Measurements from ENCODE around the gene XPNPEP1.

XPNPEP1 gene

DNA sequence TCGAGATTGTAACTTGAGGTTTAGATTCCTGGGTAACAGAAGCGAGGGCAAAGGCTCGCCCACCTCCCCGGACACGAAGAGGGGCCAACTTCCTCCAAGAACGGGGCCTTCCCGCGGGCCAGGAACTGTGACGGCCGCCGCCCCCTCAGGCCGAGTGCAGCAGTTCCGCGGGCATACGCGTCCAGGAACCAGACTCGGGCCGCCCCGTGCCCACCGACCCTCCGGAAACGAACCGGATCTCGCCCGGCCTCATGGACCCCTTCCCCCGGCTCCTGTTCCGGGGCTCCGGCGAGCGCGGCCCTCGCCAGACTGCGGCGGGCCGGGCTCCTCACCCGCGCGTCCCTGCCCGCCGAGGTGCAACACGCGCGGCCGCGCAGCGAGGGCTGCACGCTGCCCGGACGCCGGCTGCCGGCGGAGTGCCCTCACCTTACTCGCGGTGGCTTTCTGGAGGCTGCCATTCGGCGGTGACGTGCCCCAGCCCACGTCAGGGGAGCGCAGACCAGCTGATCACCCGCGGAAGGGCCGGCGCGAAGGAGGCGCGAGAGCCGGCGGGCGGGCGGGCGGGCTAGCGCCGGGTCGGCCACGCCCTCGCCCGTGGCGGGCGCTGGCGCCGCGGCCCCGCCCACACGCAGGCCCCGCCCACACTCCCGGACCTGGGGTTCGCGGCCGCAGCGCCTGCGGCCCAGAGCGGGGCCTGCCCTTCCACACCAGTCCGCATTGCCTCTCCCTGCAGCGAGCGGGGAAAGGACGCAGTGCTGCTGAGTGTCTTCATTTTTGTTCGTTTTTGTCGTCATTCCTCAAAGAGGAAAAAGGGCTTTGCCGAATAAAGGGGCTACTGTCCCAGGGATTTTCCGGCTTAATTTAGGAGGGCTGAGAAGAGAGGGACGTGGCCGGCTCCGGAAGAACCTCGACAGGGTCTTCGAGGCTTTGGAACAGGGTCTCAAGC lies at the start of gene XPNPEP1:
Gene XPNPEP1, minus strand, starts transcription at position 536 of the 946 bp plus-strand sequence. Its CDS starts 78 bp downstream, at position 458.
- DNase-seq (ENCODE audit: low read depth, low spot score): peak; percentile 96

DNA sequence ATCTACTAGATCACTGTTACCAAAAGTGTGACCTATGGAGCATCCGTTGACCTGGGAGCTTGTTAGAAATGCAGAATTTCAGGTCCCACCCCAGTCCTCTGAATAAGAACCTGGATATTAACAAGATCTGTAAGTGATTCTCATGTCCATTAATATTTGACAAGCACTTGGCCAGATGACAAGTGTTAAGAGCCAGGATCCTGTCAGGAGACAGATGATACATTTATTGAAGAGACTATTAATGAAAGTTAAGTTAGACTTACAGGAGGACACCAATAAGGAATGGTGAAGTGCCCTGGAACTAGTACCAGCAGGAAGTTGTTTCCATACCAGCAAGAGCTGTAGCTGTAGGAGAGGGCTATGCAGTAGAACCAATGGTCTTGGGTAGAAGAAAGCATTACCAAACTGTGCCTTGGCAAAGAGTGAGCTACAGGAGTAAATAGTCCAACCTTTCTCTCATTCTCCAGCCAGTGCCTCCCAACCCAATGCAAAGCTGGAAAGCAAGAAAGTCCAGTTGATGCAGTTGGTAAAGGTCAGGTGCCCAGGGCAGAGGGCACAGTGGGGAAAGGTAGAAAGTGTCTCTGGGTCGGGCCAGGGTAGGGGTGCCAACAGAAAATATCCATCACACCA lies 49.2 kb upstream of the XPNPEP1 start:
- DNase-seq (ENCODE audit: low read depth, low spot score): no peak

DNA sequence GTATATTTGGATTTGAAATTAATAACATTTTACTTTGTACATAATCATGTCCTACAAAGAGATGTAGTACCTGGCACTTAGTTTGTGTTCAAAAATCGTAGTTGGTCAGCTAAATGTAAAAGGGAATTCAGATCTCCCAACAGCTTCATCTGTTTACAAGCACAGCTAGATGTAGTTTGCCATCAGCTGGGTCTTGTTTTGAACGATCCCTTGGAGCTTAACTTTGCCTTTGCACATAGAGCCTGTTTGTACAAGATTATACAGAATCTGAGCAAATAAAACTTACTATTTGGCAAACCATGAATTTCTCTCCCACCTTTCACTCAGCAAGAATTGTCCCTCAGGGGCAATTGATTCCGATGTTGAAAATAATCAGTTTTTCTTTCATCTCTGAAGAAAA lies 48.3 kb upstream of the XPNPEP1 start:
- no peak for DNase-seq (ENCODE audit: low read depth, low spot score)

DNA sequence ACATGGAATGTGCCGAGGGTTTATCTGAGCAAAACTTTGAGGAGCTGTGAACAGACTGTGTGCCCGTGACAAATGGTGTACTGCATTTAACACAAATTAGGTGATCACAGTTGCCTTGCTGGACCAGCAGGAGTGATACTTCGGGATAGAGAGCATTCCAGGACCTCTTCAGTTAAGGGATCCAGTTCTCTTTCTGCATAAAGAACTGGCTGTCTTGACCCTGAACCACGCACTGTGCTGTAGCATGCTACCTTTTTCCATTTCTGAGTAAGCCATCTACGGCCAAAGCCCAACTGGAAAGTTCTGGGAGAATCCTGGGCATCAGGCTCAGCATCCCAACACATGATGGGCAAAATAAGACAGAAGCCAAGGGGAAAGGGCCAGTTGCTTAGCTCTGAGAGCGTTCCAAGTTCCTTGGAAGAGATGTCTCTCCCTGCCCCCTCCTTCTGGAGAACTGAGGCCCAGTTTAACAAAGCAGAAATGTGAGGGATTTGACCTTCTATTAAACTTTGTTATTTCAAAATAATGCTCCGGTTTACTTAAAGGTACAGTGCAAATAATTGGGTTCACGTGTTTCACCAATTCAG lies 46.5 kb upstream of the XPNPEP1 start:
- DNase-seq (ENCODE audit: low read depth, low spot score): no peak

DNA sequence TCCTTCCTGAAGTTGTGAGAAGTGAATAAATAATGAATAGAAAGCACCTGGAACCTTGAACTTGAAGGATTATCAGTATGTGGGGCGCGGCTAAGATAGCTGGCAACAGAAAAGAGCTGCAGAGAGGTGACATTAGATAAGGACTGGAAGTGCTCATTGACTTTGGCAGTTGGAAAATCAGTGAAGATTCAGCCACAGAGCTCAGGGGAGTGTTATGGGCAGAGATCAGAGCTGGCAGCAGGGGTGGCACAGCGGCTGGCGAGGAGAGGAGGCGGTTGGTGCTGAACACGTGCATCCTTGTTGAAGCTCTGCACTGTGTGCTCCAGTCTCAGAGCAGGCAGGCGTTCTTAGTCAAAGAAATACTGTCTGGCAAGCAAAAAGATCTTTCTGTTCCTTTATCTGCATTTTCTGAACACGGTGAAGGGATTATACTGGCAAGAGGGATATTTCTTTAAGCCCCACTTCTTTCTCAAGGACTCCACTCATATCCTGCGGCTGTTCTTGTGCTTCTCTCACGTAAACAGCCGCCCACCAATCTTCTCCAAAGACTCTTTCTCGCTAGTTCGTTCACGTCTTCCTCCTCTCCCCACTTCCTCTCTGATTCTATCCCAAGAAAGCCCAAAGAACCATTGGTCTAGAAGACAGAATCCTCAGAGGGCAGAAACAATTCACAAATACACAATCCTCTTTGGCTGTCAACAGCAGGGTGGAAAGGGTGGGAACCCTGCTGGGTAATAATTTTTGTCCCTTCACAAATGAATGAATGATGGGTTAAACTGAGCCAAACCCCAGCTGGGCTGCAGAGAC lies 45.8 kb upstream of the XPNPEP1 start:
- no peak for DNase-seq (ENCODE audit: low read depth, low spot score)

DNA sequence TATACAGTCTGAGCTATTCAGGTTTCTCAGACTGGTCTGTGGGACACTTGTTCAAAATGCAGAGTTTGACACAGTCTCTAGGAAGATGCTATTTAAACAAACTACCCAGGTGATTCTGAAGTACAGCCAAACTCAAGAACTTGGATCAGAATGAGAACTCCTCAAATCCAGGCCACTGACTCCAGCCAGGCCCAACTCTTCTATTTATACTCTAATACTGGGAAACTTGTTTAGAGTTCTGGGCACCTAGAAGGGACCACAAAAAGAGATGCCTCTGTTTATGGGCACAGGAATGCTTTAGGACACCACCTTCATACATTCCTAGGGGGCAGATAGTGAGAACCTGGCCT lies 44.4 kb upstream of the XPNPEP1 start:
- DNase-seq (ENCODE audit: low read depth, low spot score): no peak

DNA sequence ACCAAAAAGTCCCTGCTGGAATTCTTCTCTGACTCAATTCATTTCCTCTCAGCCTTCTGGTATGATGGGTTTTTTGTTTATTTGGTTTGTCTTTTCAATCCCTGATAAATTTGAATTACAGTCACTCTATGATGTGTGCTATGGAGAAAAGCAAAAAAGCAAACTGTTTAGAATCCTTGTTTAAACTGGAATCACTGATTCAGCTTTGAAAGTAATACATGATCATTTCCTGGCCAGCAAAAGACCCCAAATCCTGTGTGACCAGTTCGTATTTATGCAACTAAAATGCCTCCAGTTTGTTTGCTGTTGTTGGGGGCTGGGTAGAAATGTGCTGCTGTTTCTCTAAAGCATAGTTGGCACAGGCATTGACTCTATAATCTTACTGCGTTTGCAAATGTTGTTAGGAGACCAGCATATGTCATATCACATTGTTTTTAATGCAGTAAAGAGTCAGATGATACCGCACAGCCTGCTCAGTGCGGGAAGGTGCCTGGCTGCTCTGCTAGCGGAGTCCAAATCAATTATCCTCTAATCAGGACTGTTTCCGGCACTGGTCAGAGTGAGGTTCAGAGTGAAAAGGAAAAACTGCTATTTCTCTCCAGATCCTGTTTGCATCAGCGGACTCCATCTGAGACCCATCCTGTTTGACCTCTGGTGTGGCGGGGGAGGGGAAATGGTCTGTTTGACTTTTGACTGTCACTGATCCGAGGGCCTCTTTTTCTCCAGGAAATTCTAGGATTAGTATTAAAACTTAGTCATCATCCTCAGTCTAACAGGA lies 43.8 kb upstream of the XPNPEP1 start:
- peak; percentile 50 for DNase-seq (ENCODE audit: low read depth, low spot score)

DNA sequence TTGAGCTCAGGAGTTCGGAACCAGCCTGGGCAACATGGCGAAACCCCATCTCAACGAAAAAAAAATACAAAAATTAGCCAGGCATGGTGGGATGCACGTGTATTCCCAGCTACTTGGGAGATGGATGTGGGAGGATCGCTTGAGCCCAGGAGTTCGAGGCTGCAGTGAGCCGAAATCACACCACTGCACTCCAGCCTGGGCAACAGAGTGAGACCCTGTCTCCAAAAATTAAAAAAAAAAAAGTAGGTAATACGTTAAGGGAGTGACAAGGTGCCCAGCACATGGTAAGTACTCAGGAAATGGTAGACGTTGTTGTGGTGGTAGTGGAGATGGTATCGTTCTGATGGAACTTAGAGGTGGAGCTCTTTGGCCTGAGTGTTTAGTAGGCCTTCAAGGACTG lies 41.0 kb upstream of the XPNPEP1 start:
- no peak for DNase-seq (ENCODE audit: low read depth, low spot score)

DNA sequence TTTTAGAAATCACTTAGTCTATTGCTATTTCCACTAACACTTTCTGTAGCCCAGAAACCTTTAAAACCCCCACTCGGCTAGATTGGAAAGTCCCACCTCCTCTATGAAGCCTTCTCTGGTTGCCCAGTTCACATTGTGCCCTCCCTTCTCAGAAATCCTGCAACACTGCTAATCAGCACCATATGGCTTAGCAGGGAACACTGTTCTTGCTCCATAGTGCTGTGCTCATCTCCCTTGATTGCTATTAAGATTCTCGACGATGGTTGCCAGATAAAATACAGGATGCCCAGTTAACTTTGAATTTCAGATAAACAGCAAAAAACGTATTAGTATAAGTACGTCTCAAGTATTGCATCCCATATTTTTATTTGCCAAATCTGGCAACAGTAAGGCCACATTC lies 40.1 kb upstream of the XPNPEP1 start:
- no peak for DNase-seq (ENCODE audit: low read depth, low spot score)

DNA sequence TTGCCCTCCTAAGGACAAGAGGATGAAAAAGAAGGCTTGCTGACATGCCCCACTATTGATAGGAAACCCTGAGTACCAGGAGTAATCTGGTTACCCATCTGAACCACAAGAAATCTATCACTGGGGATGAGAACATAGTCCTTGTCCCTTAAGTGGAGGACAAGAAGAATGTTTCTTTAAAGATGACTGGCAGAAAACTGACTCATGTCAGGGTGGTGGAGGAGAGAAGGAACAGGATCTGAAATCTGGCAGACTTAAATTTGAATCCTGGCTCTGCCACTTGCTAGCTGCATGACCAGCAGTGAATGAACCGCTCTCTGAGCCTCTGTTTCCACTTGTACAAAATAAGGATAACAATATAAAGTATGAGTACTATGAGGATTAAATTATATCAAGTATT lies 38.9 kb upstream of the XPNPEP1 start:
- no peak for DNase-seq (ENCODE audit: low read depth, low spot score)

DNA sequence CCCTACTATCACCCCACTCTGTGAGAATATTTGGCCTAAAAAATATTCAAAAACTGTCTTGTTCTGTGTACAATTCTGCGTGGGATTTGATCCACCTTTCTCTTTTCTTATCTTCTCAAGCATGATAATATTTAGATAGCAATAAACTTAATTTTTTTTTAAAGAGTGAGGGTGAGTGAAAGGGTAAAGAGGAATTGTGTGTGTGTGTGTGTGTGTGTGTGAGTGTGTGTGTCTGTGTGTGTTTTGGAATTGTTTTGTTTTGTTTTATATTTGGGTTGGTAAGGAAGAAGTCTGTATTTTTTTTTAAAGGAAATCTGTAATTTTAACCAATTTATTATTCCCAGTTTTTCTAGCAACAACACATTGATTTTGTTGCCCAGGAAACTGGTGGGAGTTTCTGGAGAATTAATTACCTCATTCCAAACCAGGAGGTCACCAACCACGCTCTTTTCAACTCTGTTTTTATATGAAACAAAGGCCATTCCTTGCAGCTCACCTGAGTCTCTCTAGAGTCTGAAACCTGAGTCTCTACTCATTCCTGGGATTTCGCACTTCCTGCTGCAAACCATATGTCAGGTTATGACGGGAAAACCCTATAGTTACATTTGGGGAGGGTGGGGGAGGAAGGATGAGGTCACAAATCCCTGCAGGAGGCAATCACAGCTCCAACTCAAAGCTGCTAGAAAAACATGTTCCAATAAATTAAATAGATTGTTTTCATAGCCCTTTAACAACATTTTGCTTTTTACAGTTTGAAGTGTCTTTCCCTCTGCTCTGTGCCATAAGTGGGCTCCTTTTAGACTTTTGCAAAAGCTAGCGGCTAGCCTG lies 38.1 kb upstream of the XPNPEP1 start:
- peak; percentile 46 for DNase-seq (ENCODE audit: low read depth, low spot score)

DNA sequence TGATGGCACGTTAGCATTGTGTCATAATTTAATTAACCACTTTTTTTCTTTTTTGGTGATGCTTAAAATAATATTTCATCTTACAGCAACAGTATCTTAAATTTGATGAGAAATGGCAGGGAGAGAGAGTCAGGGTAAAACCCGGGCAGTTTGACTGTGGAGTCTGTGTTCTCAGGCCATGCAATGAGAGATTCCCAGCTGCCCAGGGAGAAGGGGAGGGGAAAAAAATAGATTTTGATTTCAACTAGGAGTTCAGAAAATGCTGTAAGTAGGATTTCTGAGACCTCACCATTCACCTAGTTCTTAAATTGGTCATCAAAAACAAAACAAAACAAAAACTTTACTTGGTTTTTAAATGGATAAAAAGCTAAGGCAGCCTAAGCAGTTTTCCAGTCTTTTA lies 37.4 kb upstream of the XPNPEP1 start:
- DNase-seq (ENCODE audit: low read depth, low spot score): no peak

DNA sequence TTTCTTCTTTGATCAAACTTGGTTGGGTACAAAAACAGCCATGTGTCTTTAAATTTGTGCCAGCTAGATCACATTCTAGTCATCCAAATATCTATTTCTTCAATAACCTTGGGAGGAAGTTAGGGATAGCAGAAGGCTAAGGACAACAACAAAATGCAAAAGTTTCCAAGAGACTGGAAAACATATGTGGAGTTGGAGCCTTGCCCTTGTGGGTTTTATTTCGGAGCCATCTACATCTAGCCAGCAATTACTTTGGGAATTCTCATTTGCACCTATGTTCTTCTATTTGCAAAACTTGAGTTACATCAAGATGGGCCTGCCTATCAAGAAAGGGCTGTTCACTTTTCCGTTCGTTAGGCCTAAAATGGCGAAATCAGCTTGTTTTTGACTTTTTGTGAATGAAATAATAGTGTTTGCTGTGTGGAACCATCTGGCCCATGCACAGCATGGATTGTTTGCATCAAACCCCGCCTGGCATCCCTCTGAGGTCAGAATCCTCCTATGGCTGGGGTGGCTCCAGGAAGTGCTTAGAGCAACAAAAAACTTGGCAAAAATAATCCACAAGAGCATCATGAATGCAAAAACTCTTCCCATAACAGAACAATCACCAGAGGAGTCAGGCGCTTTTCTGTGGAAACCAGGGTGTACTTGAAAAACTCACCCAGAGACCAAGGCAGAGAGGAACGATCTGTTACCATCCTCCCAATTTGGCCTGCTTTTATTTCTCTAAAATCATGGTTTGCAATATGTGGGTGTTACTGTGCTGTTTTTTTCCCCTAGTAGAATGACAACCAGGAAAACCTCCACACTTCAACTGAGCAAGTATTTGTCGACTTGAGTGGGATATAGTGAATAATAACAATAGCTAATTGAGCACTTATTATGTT lies 36.2 kb upstream of the XPNPEP1 start:
- DNase-seq (ENCODE audit: low read depth, low spot score): no peak

DNA sequence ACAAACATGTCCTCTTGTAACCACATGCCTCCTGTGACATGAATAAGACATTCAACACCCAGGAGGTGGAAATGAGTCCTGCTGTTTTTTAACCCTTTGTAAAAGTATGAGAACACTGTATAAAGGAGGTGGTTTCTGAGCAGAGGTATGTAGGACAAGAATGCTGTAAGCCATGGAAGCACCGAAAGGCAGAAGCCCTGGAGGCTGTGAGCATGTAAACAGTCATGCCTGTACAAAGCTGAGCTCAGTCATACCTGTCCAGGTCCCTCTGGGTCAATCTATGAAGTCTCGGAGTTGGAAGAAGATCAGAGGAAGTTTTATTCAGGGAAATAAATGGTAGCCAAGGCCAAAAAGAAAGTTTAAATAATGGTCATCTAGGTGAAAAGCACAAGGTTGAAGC lies 34.7 kb upstream of the XPNPEP1 start:
- no peak for DNase-seq (ENCODE audit: low read depth, low spot score)

DNA sequence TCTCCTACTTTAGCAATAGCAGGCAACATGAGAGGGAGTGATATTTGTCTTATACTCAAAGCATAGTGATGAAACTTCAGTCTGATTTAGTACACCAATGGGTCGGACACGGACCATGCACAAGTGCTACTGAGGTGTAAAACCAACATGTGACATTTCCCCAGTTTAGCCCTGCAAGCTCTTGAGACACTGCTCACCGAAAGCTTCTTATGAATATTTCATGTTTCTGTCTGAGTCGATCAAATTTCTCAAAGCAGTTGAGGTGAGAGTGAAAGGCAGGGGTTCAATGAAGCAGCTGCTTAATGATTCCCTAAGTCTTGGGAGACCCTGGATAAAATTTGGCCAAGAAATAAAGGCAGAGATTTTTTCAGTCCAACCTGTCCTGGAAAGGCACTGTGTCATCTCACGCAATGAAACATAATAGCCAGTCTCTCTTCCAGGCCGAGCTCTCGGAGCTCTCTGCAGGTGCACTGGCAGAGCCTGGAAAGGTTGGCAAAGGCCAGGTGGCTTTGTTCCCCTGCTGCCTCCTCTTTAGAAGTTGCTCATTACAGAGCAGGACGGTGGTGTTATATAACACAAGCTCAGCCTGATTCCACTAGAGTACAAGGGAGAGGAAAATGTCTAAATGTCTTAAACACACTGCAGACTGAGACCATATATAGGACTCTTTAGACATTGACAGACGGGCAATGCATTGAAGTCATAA lies 33.9 kb upstream of the XPNPEP1 start:
- DNase-seq (ENCODE audit: low read depth, low spot score): no peak

DNA sequence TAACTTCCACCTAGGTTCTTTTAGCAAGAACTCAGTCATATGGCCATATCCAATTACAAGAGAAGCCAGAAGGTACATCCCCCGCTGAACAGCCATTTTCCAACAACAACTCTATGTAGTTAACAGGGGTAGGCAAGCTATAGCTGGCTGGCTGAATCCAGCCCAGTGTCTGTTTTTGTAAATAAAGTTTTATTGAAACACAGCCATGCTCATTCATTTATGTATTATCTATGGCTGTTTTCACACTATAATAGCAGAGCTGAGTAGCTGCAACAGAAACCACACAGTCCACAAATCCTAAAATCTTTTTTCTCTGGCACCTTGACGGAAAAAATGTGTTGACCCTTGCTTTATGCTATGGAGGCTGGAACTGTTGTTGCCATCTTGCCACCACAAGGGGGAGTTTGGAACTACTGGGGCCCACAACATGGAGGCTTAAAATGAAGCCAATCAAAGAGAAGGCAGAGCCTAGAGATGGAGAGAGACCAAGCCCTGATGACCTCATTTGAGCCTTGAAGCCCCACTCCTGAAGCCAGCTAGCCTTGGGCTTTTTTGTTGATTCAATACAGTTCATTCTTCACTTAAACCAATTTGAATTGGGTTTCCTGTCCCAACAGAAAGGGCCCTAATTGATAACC lies 33.3 kb upstream of the XPNPEP1 start:
- no peak for DNase-seq (ENCODE audit: low read depth, low spot score)

DNA sequence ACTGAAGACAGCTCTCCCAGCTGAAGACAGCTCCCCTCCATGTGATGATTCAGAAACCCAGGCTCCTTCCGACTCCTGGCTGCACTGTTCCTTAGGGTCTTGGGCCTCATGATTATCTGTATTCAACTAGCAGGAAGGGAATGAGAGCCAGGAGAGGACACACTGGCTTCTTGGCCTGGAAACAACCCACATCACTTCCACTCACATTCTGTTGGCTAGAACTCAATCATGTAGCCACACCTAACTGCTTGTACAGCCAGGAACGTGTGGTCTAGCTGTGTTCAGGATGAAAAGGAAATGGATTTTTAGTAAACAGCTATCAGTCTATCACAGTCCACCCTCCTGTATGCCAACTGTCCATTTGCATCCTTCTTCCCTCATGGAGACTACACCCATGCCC lies 30.5 kb upstream of the XPNPEP1 start:
- peak; percentile 42 for DNase-seq (ENCODE audit: low read depth, low spot score)

DNA sequence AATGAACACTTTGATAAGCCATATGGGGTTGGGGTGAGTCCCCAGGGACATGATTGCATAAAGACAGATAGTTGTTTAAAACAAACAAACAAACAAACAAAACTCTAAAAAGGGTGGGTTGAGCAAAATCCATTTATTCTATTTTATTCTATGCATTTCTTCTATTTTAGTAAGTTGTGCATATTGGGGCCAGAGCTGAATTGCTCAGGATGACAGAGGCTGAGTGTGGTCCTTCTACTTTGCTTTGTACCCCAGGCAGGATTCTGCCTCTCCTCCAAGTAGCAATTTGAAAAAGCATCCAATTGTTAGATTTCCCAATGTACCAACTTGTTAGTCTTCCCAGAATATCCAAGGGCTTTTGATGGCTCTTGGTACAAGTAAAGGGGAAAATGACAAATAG lies 29.2 kb upstream of the XPNPEP1 start:
- DNase-seq (ENCODE audit: low read depth, low spot score): no peak
